ENCODE results near the gene VPS11.
"Not testable (repeated sequence)": the region's sequence is repeated elsewhere in the genome, so short reads cannot be mapped to it uniquely, and the experiment has no call there.

VPS11 gene
- total RNA-seq: 103 to 119 reads per million in 2 donors

DNA sequence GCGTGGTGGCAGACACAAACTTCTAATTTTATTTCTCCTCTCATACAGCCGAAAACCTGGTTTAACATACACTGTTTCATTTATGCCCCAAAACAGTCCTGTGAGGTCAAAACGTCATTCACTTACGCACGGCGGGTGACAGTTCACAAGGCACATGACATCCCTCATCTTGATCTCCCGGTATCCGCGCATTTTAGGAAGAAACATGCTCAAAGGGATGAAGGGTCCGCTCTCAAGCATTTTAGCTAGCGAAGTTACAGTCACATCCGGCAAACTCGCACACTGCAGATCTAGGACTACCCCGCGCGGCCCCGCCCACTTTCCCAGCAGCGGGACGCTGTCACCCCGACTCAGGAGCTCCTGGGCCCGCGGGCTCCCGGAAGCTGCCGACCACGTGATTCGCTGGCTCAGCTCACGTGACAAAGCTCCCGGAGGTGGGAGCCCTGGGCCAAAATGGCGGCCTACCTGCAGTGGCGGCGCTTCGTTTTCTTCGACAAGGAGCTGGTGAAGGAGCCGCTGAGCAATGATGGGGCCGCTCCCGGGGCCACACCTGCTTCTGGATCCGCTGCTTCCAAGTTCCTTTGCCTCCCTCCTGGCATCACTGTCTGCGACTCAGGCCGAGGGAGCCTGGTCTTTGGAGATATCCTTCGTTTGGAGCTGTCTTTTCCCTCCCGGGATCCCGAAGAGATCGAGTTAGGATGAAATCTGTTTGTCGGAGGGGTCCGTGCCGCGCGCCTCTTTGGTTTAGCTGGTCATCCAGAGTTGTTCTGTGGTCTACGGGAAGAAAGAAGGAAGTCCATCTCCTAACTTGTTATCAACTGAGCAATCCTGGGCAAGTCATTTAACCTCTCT, at the start of gene VPS11:
TSS of gene VPS11 (plus strand) at position 448 of the 852 bp plus-strand sequence. CDS start at position 454, 6 bp downstream.
- peak; percentile 98 for DNase-seq

DNA sequence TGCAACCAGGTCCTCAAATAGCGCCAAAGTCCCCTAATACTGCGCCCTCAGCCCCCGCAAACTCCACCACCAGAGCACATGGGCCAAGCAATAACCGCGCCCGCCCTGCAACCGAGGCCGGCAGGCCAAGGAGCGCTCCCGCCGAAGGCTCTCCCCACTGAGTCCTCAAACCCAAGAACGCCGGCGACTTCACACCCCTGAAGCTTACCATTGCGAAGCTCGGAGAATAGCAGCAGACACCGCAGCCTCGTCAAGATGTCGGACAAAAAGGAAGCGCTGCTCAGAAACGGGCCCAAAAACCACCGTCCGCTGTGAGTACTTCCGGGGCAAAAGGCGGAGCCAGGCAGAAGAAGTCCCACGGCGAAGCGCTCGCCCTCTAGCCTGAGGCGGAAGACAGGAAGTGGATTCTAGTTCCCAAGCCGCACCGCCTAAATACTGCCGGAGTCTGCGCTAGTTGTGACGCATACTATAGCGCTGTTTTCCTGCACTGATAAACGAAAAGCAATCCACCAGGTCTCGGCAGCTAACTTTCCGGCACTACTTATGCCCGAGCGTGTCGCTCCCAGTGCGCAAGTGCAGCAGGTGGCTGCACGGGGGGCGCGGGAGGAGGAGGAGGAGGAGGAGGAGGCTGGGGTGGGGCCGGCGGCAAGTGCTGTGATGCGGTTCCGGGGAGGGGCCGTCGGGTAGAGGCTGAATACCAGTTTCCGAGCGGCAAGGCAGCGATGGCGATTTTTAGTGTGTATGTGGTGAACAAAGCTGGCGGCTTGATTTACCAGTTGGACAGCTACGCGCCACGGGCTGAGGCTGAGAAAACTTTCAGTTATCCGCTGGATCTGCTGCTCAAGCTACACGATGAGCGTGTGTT, 49.3 kb upstream of the VPS11 start, which contains the start of the genes RPS25 and TRAPPC4:
TSS of gene RPS25 (minus strand) at position 270 of the 865 bp plus-strand sequence. CDS start at position 211, 59 bp downstream.
TSS of gene TRAPPC4 (plus strand) at position 693 of the 865 bp plus-strand sequence. CDS start at position 723, 30 bp downstream.
- DNase-seq: peak; percentile 87

DNA sequence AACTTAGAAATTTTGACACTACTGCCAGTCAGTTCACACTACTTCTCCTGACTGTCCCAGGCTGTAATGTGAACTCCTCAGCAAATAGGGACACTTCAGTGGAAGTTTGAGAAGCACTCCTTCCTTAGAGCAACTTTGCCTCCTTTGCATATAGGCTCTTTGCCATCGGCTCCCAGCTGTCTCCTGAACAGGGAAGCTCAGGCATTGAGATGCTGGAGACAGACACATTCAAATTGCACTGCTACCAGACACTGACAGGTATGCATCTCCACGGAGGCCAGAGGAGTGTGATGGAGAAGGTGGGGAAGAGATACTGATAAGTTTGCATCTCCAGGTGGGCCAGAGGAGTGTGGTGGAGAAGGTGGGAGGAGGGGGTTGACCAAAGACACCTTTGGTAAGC, 47.6 kb upstream of the VPS11 start:
- no peak for DNase-seq

DNA sequence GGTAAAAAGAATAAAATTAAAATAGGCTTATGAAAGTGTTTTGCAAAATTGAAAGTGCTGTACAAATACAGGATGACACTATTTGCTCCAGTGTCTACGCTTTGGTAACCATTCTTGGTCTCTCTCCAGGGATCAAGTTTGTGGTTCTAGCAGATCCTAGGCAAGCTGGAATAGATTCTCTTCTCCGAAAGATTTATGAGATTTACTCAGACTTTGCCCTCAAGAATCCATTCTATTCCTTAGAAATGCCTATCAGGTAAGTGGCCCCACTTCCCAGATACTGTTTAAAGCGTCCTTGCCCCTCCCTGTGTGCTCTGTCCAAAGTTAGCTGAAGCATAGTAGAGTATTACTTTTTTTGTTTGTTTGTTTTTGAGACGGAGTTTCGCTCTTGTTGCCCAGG, 46.0 kb upstream of the VPS11 start:
- no peak for DNase-seq

DNA sequence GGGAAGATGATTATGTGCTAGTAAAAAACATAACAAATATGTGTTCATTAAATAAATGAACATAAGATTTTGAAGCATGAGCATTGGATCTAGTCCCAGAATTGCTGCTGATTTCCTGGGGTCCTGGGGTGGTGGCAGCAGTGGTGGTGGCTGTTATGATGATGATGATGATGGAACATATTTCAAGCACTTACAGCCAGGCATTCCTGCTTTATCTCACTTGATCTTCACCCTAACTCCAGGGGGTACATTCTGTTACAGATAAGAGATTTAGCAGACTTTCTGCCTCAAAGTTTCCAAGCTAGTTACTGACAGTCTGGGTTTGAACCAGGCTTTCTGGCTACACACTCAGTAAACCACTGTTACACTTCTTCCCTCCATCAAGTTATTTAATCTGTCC, 43.9 kb upstream of the VPS11 start:
- no peak for DNase-seq

DNA sequence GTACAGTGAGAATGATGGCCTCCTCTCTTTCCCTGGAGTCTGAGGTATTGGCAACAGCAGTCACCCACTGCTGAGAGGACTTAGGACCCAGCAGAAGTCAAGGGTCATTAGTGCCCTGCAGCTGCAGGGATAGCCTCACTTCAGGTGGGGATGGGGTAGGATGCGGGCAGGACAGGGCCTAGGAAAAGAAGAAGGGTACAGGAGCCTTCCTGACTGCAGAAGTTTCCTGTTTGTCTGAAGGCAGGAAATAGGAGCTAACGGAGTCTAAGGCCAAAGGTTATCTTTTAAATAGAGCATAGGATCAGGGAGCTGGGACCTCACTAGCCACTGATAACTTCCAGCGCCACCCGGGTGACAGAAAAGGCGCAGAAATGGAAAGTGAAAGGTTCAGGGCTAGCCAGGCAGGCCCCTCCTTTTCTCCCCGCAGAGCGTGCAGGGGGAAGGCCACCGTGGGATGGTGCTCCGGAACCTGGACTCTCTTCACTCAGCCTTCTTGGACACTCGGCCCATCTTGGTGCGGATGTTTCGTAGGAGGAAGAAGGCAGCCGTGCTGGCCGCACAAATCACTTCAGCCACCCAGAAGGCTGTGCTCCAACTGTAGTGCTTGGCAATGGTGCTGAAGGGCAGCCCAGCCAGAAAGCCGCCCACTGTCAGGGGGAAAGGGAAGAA, 43.1 kb upstream of the VPS11 start:
- DNase-seq: no peak

DNA sequence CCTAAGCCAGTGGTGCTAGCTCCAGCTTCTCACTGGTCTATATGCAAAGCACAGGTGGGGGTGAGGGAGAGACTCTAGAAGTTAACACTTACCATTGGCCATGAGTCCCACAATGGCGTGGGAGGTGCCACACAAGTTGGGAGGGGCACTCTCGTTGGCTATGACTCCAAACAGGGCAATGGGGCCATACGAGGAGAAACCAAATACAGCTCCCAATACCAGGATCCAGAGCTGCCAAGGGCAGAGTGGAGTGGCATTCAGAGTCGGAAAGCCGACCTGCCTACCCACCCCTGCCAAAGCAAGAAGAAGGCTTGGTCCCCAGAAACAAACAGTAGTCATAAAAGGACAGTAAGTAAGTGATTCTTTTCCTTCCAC, 42.5 kb upstream of the VPS11 start:
- no peak for DNase-seq

DNA sequence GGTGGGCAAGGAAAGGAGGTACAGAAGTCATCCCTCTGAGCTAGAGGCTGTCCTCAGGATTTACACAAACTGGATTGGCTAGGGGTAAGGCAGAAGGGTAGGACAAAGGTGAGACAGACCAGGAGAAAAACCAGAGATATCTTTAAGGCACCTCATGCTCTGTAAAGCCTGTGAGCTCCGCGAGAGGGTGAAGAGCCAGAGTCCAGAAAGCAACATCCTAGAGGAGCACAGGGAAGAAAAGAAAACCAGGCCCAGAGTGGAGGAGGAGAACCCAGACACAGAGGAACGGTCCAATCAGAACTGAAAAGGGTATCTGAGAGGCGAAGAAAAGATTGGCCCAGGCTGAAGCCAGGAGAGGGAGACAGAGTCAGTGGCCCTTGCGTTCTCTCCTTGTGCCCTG, 42.1 kb upstream of the VPS11 start:
- DNase-seq: no peak

DNA sequence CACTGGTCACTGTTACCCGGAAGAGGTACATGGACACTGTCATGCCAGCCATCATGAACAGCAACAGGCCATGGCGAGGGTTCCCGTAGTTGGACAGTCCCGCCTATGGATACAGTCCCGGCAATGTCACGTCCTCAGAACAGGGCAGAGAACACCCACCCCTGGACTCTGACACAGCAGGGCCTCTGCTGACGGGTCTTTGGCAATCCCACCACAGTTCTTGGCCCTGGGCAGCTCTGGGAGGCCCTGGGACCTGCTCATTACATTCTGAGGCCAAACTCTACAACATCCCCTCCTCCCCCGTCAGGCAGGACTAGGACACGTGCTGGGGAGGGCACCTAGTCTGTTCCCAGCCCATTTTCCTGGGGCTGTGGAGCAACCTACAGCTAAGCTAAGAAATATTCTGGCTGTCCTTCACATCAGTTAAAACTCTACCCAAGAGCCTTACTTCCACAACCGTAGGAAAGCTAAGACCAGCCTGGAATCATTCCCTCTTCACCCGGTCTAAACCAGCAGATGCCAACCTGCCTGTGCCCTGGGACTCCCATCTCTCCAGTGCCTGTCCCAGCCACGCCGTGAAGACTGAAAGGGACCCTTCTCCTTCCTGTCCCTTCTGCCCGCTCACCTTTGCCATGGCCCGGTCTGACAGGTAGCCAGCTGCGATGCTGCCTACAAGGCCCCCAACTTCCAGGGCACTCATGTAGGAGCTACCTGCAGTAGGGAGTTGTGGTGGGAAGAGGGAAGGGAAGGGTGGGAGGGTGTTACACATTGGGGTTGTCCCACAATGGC, 41.4 kb upstream of the VPS11 start:
- no peak for DNase-seq

DNA sequence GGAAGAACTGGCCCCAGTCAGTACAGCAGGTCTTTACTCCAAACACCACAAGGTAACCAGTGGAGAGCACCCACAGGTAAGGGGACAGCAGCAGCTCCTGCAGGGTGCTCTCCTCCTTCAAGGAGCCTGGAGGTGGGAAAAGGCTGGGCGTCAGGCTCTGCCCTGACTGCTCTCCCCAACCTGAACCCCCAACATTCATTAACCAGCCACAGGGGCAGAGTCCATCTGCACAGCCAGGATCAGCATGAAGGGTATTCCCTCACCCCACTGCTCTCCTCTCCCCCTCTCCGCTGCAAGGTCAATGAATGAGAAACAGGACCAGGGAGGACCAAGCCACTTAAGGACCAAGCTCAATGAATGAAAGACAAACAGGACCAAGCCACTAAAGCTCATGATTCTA, 40.6 kb upstream of the VPS11 start:
- no peak for DNase-seq

DNA sequence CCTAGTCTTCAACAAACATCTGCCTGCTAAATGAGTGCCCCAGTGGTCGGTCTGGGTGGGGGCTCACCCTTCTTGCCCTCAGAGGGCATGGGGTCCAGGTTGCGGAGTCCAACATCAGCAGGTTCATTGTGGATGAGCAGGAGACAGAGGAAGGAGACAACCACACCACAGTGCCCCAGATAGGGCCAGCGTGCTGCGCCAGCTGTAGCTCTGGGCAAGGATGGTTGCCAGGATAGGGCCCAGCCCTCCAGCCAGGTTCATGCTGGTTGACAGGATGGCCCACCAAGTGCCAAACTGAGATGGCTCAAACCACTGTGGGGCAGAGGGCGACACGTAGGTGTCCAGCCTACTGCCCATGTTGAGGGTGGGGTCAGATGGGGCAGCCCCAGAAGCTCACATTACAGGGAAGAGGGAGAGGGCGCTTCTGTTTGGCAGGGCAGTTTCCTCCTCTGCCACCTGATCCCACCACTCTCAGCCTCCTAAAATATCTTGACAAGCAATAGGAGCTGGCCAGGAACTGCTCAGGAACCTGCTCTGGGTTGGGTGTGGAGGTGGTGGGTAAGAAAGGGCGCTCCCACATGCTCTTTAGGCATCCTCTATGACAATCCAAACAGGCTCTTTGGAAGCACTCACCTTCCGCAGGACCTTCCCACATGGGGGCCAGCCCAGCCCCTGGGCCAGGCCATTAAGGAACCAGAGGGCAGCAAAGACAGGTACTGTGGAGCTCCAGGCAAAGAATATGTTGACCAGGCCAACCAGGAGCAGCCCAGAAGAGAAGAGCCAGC, 39.9 kb upstream of the VPS11 start:
- no peak for DNase-seq

DNA sequence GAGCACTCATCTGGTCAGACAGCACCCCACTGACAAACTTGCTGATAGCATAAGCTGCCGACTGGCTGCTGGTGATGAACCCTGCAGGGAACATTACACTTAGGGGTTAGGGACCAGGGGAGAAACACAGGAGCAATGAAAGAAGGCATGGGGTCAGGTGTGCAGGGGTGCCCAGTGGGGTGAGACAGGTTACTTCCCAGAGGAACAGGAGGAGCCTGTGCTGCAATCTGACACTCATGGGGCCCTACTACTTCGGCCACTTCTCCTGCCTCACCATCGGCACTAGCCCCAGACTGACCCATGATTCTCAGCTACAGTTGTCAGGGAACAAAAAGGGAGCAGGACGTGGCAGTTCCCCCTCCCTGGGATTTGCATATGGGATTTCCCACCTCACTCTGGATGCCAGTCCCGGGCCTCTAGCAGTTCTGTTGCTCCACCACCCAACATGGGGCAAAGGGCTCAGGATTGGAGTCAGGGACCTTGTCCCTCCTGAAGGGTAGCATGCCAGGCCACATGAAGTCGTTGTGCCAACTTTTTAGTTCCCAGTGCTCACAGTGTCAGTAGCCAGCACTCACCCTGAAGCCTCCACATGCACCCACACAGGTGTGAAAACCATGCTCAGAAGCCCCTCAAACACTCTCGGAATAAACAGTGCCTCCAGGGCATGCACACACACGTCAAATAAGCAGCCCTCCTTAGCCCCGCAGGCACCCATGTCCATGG, 39.1 kb upstream of the VPS11 start:
- no peak for DNase-seq

DNA sequence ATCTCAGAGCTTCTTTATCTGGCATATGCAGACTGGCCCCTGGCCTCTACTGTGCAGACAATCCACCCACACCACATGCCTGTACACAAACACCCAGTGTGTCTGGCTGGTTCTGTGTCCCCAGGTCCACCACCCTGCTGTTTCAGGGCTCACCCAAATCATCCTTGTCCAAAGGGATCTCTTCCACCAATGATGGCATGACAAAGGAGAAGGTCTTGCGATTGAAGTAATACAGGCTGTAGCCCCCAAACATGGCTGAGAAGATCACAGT, 38.6 kb upstream of the VPS11 start:
- DNase-seq: no peak

DNA sequence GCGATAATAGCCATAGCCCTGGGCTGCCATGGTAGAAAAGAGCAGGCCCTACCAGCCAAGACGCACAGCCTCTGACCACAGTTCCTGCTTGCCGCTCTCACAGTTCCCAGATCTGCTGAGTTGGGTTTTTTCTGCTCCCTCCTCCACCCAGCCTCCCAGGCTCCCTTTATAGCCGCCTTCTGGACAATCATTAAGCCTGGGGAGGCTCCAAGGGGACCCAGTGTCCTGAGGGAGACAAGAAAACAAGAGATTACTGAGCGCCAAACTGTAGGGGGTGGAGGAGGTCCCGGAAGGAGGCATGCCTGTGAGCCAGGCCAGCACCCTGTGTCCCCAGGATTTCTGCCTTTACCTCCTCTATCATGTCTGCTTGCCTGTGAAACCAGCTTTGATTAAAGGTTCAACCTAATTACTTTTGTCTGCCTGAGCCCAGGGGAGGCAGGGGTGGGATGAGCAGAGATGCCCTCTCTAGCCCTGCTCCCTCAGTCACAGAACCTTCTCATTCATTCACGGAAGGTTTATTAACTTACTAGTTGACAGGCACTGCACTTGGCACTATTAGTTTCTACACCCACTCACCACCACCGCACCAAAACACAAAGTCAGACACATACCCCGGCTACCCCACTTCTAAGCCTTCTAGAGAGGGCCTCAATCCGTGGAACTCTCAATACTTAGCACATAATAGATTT, 38.1 kb upstream of the VPS11 start:
- no peak for DNase-seq

DNA sequence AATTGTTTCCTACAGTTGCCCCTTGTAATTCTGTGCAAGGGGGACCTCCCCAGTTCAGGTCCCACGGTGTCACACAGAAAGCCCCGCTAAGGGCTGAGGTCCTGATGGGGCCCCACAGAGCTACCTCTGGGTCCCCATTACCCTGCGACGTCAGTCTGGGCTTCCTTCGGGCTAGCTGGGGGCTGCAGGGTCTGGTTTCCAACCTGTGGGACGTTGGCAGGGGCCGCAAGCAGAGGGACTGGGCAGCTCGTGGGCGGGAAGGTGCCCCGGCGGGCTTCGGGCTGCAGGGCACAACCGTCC, 37.6 kb upstream of the VPS11 start:
- DNase-seq: no peak

DNA sequence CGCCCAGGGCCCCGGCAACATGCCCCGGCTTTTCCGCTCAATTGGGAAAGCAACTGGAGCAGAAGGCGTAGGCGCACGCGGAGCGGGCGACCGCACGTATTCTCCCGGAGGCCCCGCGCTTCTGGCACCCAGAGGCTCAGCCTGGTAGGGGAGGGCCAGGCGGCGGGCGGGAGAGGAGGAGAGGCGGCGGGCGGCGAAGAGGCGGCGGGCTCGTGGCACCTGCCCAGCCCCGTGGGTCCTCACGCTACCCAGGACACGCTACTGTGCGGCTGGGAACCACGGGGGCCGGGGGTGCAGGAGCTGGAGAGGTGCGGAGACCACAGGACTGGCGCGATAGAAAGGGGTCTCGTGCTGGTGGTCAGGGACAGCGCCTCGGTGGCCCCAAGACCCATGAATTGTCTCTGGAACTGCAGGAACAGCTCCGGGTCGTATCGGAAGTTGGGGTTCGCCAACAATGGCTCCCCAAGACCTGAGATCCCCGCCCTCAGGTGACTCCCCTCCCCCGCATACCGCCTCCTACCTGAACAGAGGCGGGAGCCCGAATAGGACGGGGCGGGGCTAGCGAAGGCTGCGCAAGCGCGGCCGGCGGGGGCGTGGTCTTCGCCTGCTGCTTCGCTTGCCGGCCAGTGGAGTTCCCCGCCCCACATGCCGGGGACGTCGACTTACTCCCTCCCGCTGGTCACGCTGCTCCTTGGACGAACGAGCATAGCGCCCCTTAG, 37.1 kb upstream of the VPS11 start, which contains the start of gene SLC37A4:
TSS of gene SLC37A4 (minus strand) at position 549 of the 719 bp plus-strand sequence.
- peak; percentile 98 for DNase-seq

DNA sequence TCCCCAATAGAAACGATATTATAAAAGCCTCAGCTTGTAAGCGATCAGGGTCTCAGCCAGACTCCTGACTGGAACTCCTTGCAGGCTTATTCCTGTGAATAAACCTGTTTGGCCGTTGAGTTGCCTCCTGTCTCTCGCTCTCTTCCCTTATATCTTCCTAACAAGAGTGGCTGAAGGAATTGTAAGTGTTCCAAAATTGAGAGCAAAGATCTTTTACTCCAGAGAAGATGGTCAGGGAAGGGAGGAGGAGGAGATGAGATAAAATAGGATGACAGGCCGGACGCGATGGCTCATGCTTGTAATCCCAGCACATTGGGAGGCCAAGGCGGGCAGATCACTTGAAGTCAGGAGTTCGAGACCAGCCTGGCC, 35.7 kb upstream of the VPS11 start:
- no peak for DNase-seq

DNA sequence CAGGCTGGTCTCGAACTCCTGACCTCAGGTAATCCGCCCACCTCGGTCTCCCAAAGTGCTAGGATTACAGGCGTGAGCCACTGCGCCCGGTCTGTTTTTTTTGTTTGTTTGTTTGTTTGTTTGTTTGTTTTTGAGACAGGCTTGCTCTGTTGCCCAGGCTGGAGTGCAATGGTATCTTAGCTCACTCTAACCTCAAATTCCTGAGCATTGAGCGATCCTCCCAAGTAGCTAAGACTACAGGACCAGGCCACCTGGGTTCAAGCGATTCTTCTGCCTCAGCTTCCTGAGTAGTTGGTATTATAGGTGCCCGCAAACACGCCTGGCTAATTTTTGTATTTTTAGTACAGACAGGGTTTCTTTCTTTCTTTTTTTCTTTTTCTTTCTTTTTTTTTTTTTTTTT, 34.2 kb upstream of the VPS11 start:
- DNase-seq: not testable (repeated sequence)

DNA sequence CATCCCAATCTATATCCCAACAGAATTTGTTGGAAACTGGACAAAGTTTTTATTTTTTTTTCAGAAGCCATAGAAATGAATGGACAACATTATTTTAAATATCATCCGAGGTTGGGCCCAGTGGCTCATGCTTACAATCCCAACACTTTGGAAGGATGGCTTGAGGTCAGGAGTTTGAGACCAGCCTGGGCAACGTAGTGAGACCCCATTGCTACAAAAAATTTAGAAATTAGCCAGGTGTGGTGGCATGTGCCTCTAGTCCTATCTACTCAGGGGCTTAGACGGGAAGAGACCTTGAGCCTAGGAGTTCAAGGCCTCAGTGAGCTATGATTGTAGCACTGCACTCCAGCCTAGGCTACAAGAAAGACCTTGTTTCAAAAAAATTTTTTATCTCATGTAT, 32.8 kb upstream of the VPS11 start:
- no peak for DNase-seq

DNA sequence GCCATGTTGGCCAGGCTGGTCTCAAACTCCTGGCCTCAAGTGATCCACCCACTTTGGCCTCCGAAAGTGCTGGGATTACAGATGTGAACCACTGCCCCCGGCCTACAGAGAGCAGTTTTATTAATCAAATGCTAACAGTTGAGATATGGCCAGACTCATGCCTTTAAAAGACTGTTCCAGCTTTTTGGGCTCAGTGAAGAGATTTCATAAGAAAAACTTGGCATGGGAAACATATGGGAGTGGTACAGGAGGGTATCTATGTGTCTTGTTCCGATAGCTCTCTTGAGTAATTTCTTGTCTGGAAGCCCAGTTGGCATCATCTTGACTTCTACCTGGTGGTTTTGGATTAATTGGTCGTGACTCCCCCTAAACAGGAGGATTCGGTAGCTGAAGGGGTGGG, 28.7 kb upstream of the VPS11 start:
- no peak for DNase-seq
